GM12891 (cell line): ENCODE data around the gene KCNIP2.

ENCODE experiments used
- POLR2A ChIP-seq: IDR thresholded peaks from 2 replicates; pipeline ENCODE4 v1.6.1; 2011; ENCODE audit warnings: low read depth, low read length, control low read depth
- POLR2AphosphoS5 ChIP-seq: IDR thresholded peaks from 2 replicates; pipeline ENCODE4 v1.6.1; 2011; ENCODE audit warnings: low read depth, low read length, control low read depth
- TAF1 ChIP-seq: IDR thresholded peaks from 2 replicates; pipeline ENCODE4 v1.6.1; 2011; ENCODE audit warnings: low read depth, low read length, control low read depth

DNA sequence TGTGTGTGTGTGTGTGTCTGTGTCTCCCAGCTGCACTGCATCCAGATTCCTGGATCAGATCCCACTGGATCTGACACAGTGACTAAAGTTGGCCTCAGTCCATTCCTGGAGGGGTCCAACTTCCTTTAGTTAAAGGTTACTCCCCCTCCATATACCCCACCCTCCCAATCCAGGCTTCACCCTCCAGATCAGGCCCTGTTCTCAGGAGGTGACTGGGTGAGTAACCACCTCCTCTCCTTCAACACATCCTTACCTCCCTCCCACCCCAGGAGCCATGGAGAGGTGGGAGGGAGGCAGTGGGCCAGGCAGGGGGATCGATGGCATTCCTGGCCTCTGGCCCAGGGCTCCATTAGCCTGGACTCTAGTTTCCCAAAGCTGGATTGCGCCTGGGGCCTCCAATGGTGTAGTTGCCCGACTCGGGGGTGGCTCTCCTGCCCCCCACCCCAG, 11.3 kb downstream of the KCNIP2 start:
- TF ChIP-seq POLR2A (no peak), POLR2AphosphoS5 (no peak), TAF1 (no peak)
